ENCODE measurements around the gene F2R.
"Not testable (repeated sequence)": the region's sequence is repeated elsewhere in the genome, so short reads cannot be mapped to it uniquely, and the experiment has no call there.

F2R gene

GRCh38 chr5:76715736-76716455 lies at the start of gene F2R:
Gene F2R, plus strand, starts transcription at chr5:76716126. Its CDS starts 182 bp downstream, at chr5:76716308.
- DNase-seq (ENCODE audit: low spot score): peak; percentile 18

DNA sequence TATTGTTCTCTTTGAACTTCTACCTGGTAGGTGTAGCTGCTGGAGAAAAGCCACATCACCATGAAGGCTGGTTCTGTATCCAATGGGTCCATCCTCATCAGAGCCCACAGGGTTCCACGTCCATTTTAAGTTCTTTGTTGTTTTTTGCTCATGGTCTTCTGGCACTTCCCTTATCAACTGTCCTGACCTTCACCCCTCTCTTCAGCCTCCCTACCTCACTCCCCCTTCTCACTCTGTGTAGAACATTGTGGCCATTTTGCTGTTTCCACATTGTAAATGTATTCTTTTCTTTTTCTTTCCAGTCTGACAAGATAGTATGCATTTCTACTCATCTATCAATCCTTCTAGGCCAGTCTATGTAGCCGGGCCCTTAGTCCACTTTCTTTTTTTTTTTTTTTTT lies 48.4 kb upstream of the F2R start:
- no peak for DNase-seq (ENCODE audit: low spot score)

- DNase-seq (ENCODE audit: low spot score): no peak
Measured at GRCh38 chr5:76669245-76669644, 46.7 kb upstream of the F2R start.

- DNase-seq (ENCODE audit: low spot score): no peak
Measured at GRCh38 chr5:76670508-76670907, 45.4 kb upstream of the F2R start.

DNA sequence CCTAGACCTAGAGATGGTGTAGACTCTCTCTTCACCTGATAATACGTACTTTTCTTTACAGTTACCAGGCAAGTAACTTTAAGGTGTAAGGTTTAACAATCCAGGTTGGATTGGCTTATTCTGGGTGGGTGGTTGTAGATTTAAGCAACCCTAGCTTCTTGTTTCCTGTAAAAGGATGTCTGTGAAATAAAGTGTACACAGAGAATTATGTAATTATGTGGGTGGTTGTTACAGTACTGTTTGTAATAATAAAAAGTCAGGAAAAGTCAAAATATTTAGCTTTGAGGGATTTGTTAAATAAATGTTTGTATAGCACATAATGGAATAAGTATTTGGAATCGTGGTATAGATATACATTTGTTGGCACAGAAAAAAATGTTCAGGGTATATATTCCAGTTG lies 43.7 kb upstream of the F2R start:
- no peak for DNase-seq (ENCODE audit: low spot score)

DNA sequence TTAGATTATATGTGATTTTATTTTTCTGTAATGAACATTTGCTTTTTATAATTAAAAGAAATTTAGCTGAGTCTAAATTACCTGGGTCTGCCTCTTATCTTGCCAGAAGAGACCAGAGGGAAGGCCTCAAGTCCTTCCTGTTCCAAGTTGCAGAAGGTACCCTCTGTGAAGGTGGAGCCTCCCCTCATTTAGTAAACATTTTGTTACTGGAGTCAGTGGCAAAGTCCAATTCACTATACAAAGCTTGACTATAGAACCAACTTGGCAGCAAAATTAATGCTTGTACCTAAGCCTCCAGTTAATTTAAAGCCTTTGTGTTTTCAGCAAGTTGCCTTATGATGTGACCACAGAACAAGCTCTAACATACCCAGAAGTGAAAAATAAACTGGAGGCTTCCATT lies 42.8 kb upstream of the F2R start:
- DNase-seq (ENCODE audit: low spot score): no peak

DNA sequence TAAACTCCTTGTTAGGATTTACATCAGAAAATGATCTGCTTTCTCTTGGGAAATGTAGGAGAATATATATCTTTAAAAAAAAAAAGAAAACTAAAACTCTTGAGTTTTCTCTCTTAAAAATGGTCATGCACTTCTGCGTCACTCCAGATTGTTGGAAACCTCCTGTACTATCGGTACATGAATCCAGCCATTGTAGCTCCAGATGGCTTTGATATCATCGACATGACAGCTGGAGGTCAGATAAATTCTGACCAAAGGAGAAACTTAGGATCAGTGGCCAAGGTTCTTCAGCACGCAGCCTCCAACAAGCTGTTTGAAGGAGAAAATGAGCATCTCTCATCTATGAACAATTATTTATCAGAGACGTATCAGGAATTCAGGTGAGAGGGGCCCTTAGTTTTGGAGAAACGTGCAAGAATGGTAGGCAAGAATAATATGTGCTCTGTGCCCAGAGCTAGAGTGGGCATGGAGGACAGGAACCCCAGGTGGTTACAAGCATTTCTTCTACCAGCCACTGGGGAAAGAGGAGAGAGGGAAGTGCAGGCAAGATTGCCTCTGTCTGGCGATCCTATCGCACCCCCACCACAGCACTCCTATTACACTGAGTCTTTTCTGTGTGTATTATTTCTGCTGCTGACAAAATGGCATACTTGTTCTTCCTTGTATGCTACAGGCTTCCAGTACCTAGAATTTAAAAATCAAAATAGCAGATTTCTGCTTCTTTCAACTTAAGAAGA lies 41.4 kb upstream of the F2R start:
- DNase-seq (ENCODE audit: low spot score): no peak

GRCh38 chr5:76675364-76675763 lies 40.6 kb upstream of the F2R start:
- no peak for DNase-seq (ENCODE audit: low spot score)

DNA sequence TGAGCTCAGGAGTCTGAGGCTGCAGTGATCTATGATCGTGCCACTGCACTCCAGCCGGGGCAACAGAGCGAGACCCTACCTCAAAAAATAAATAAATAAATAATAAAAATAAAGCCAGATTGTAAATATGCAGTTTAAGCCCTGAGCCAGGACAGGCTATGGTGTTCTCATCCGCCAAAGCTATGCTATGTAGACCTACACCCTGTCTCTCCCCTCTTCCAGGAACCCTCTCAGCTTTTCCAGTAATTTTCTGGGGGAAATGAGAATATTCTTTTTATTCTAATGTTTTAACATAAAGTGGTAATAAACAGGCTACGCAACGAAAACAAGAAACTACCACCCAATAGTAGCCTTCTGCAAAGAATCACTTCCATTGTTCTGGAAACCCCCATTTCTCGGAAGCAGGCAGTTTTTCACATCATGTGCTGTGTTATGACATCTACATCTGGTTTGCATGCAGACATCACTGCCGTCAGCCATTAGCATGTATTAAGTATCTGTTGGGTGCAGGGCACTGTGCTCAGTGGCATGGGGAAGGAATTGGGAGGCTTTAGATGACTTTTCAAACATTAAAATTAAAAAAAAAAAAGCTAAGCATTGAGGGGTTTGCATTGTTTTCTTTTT lies 38.0 kb upstream of the F2R start:
- no peak for DNase-seq (ENCODE audit: low spot score)

DNA sequence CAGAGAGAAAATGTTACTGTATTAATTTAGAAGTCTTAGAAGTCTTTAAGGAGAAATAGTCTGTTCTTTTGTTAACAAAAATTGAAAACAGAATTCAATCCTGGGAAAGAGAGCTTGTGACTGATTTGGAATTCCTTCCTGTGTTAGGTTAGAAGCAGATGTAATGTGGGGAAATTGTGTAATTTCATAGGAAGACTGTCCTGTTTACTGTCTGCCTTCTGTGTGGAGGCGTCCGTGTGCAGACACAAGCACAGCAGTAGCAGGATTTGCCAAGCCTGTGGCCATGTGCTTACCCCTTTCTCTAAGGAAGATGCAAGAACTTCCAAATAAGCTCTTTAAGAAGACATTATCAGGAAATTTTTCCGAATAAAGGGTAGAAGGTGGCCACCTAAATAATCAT lies 36.7 kb upstream of the F2R start:
- DNase-seq (ENCODE audit: low spot score): peak; percentile 45

GRCh38 chr5:76680826-76681225 lies 35.1 kb upstream of the F2R start:
- DNase-seq (ENCODE audit: low spot score): not testable (repeated sequence)

- no peak for DNase-seq (ENCODE audit: low spot score)
Measured at GRCh38 chr5:76681287-76681686, 34.6 kb upstream of the F2R start.

DNA sequence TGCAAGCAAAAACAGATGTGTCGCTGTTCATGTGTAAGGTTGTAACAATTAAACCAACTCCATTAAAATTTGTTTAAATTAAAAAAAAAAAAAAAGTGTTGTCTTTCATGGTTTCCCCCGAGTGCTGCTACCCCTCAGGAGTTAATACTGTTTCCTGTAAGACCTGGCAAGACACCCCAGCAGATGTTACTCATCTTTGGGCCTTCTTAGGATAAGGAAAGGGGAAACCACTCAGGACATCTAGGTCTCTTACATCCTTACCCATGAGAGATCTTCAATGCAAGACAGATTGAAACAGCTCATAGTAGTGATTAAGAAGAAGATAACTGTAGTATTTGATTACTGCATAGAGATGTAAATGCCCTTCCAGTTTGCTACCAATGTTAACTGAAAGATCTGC lies 33.5 kb upstream of the F2R start:
- no peak for DNase-seq (ENCODE audit: low spot score)

DNA sequence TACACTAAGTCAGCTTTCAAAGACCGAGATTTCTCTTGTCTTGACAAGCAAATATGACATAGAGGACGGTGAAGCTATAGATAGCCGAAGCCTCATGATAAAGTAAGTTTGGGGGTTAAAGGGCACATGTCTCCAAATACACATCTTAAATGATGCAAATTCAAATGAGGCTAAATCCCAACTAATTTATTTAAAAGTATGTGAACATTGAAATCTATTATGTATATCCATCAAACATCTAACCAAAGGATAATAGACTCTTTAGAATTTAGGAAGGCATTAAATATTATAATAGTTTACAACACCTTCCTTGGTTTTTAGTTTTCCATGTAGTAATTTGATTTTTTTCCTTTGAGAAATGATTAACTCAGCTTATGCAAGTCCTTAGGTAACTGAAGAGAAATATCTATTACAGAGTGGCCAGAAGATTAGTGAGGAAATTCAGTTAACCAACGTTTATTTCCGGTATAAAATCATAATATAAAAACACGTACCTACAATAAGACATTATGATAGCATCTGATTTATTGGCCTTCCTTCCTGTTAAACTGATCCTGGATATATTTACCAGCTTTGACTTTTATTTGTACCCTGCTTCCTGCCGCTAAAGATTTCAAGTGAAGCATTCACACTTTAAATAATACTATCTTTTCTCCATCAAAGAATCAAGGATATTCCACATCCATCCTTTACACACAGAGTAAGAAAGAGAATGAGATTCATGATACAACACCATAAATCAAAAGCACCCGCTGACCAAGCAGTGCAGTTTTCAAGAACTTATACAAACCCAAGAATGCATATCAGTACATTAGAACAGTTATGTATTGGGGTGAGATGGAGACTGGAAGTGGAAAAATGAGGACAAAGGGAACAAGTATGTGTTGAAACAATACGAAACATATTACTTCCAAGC lies 31.9 kb upstream of the F2R start:
- DNase-seq (ENCODE audit: low spot score): no peak

DNA sequence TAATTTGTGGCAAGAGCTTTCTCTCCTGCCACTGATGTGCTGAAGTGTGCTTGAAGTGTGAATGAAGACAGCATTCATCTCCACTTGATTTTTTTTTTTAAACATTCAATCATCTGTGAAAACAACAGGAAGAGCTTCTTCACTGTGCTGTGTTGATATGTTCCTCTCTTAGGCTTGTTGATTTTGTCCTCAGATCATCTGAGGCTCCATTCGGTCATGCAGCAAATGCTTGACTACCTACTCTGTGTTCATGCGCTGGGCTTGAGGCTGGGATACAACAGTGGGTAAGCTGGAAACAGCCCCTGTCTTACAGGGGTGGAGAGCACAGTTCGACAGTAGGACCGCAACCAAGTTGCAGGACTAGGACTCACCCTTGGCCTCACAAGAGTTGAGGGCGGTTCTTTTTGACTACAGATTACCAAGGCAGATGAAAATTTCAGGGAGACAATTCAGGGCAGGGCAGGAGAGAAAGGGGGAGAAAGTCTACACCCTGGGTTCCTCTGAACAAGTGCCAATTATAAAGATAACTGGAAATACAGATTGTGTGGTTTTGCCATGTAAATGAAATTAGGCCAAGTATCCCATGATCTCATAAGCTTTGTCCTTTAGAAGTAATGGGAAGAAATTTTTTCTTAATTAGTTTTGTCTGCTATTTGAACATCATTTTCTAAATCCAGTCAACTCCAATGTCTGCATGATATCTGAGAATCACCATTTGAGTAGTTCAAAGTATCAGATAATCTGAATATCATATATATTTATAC lies 31.0 kb upstream of the F2R start:
- no peak for DNase-seq (ENCODE audit: low spot score)

DNA sequence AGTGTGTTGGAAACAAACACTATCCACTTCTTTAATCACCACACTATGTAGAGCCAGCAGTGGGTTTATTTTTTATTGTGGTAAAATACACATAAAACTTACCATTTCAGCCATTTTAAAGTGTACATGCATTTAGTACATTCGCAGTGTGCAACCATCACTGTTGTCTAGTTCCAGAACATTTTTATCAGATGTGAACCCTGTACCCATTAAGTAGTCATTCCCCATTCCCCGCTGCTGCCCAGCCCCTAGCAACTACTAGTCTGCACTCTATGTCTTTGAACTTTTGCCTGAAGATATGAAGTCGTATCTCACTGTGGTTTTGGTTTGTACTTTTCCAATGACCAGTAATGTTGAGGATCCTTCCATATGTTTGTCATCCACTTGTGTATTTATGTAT lies 30.2 kb upstream of the F2R start:
- DNase-seq (ENCODE audit: low spot score): no peak

- DNase-seq (ENCODE audit: low spot score): no peak
Measured at GRCh38 chr5:76688212-76688611, 27.7 kb upstream of the F2R start.

- no peak for DNase-seq (ENCODE audit: low spot score)
Measured at GRCh38 chr5:76688836-76689235, 27.1 kb upstream of the F2R start.

DNA sequence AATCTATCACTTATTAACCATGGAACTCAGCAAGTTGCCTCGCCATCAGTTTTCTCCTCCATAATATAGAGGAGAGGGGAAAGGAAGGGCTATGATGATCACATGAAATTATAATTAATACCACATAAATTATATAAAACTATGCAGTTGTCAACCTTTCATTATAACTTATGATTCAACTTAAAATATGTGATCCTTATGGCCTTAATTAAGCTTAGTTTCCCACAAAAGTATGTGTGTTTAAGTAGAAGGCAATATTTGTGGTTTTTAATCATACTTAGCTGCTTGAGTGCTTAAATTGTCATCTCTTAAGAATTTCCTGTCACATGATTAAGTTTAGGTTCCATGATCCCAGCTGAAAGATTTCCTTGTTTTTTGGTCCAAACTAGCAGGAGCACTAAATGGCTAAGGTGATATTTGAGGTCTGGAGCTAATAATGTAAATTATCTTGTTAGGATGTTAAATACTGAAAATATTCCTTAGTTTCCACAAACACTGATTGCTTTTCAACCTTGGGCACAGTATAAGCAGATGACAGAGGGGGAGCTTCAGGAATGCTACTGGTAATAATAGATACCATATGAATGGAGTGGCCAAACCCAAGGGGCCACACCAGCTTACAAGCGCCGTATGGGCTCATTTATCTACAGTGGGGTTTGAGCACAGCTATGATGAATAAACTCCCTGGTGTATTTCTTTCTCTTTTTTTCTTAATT lies 26.4 kb upstream of the F2R start:
- DNase-seq (ENCODE audit: low spot score): no peak

DNA sequence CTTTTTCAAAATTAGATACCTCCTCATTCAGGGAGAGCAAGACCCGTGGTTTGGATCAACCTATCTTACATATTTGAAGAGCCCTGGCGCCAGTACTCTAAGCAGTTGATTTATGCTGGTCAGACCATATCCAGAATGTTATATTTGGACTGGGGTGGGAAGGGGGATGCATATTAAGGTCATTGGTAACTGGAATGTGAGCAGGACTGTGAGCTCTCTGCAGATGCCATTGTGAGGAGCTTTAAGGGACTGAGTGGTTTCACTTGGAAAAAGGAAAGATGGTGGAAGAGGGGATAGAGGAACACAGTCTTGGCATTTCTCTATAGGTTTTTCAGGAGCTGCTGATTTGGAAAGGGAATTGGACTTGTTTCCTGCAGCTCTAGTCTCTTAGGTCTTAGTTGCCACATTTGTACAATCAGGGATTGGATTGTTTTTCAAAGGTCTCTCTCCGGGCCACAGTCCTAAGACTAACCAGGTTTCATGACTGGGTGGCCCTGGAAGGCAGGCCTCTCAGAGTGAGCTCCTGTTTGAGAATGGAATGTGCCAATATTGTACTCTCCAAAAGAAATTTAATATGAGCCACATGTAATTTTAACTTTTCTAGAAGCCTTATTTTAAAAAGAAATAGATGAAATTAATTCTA lies 25.8 kb upstream of the F2R start:
- no peak for DNase-seq (ENCODE audit: low spot score)
